H1 (cell line): ENCODE data around the gene TNFRSF18. TPM values are rescaled to one million over a fixed set of nuclear protein-coding genes. Genes with fewer than 3 reads are reported as not detected.

Source experiments
- CTCF ChIA-PET: fragments of 300-600 bp; sonication (Branson Sonifier 250); formaldehyde crosslinking; loops from one replicate; lab custom pipeline; 2021; ENCODE audit not compliant: partially characterized antibody; lab: Charles Lee
- POLR2A ChIA-PET: fragments of 300-600 bp; sonication (Branson Sonifier 250); formaldehyde crosslinking; loops from one replicate; lab custom pipeline; 2021; ENCODE audit warnings: inconsistent platforms; ENCODE audit not compliant: partially characterized antibody; lab: Charles Lee
- DNase-seq, 2 experiments: peaks; one replicate each; pipeline versions ENCODE4 v3.0.0 to v3.0.0-alpha.2; 2010 to 2022; ENCODE audit warnings: low spot score in 2 of 2, low read depth in 1 of 2, mixed read lengths in 1 of 2
- FAIRE-seq: peaks from 2 replicates; lab custom pipeline; 2011; peaks lifted over from hg19 to GRCh38; lab: Jason Lieb, UNC
- H2AFZ ChIP-seq: 2 replicates; pipeline ENCODE4 v1.8.1; 2012; ENCODE audit warnings: low read length, inconsistent platforms
- H2AK5ac ChIP-seq: 2 replicates; pipeline ENCODE4 v1.6.1; 2013; ENCODE audit warnings: low read depth, low read length
- H2BK120ac ChIP-seq: replicated peaks from 2 replicates; pipeline ENCODE3; 2013; ENCODE audit warnings: low read depth, low read length, inconsistent platforms
- H2BK12ac ChIP-seq: 2 replicates; pipeline ENCODE4 v1.6.1; 2013; ENCODE audit warnings: low read depth, low read length
- H2BK15ac ChIP-seq: 2 replicates; pipeline ENCODE4 v1.6.1; 2013; ENCODE audit warnings: low read length
- H2BK20ac ChIP-seq: 2 replicates; pipeline ENCODE4 v1.6.1; 2013; ENCODE audit warnings: low read length
- H2BK5ac ChIP-seq: 2 replicates; pipeline ENCODE4 v1.6.1; 2013; ENCODE audit warnings: low read depth, low read length
- H3K14ac ChIP-seq: 2 replicates; pipeline ENCODE4 v1.6.1; 2013; ENCODE audit warnings: inconsistent platforms; ENCODE audit not compliant: insufficient read length
- H3K18ac ChIP-seq: 2 replicates; pipeline ENCODE4 v1.6.1; 2013; ENCODE audit warnings: low read length; ENCODE audit errors: extremely low read depth
- H3K23ac ChIP-seq: 2 replicates; pipeline ENCODE4 v1.6.1; 2013; ENCODE audit warnings: inconsistent platforms; ENCODE audit not compliant: insufficient read length
- H3K23me2 ChIP-seq: 2 replicates; pipeline ENCODE4 v1.6.1; 2013; ENCODE audit warnings: low read depth, low read length
- H3K27ac ChIP-seq: 2 replicates; pipeline ENCODE4 v1.6.1; 2011; ENCODE audit warnings: low read depth, low read length, inconsistent platforms
- H3K27me3 ChIP-seq, 4 experiments: replicated peaks in 1 of 4; 1 replicate in 1 of 4; 2 replicates in 3 of 4; pipeline versions ENCODE4 v1.6.1 to v1.8.1; 2011 to 2013; ENCODE audit warnings: low read length in 3 of 4, mild to moderate bottlenecking in 3 of 4, inconsistent platforms in 2 of 4, mixed read lengths in 2 of 4, moderate library complexity in 1 of 4; ENCODE audit not compliant: control insufficient read depth in 3 of 4, insufficient read depth in 3 of 4; ENCODE audit errors: extremely low read depth in 1 of 4
- H3K36me3 ChIP-seq, 4 experiments: 2 replicates each; pipeline versions ENCODE4 v1.6.1 to v1.8.1; 2011 to 2013; ENCODE audit warnings: mild to moderate bottlenecking in 4 of 4, low read length in 3 of 4, moderate library complexity in 2 of 4, control low read depth in 1 of 4, inconsistent platforms in 1 of 4; ENCODE audit not compliant: insufficient read depth in 4 of 4, control insufficient read depth in 2 of 4
- H3K4ac ChIP-seq: replicated peaks from 2 replicates; pipeline ENCODE3; 2013; ENCODE audit warnings: low read length, low read depth, mixed read lengths, inconsistent platforms; ENCODE audit not compliant: insufficient read length
- H3K4me1 ChIP-seq, 4 experiments: replicated peaks in 1 of 4; 1 replicate in 1 of 4; 2 replicates in 3 of 4; pipeline versions ENCODE4 v1.6.1 to v1.8.1; 2011 to 2013; ENCODE audit warnings: low read length in 3 of 4, inconsistent platforms in 2 of 4, mixed read lengths in 1 of 4; ENCODE audit not compliant: insufficient read depth in 4 of 4, control insufficient read depth in 3 of 4
- H3K4me2 ChIP-seq, 2 experiments: 2 replicates each; pipeline versions ENCODE4 v1.6.1 to v1.8.1; 2011 to 2013; ENCODE audit warnings: low read depth in 2 of 2, low read length in 2 of 2, control low read depth in 1 of 2, inconsistent platforms in 1 of 2, mild to moderate bottlenecking in 1 of 2; ENCODE audit not compliant: insufficient read depth in 1 of 2
- H3K4me3 ChIP-seq, 4 experiments: fragments of 200-600, 300-600 bp in 1 of 4; sonication (generic), shearing (Covaris generic), sonication (Bioruptor Twin) in 1 of 4; 2 replicates each; pipeline versions ENCODE4 v1.5.1 to v1.8.1; 2011 to 2016; ENCODE audit warnings: low read length in 4 of 4, low read depth in 3 of 4, control low read depth in 2 of 4, inconsistent platforms in 2 of 4, mild to moderate bottlenecking in 2 of 4, mixed read lengths in 1 of 4, moderate library complexity in 1 of 4; ENCODE audit not compliant: insufficient read depth in 2 of 4; ENCODE audit errors: extremely low read depth in 1 of 4
- H3K56ac ChIP-seq: replicated peaks from 2 replicates; pipeline ENCODE3; 2013; ENCODE audit warnings: low read depth, mild to moderate bottlenecking, mixed read lengths, low read length, inconsistent platforms; ENCODE audit not compliant: insufficient read length
- H3K79me1 ChIP-seq: 2 replicates; pipeline ENCODE4 v1.6.1; 2013; ENCODE audit warnings: low read depth, low read length, control low read depth
- H3K79me2 ChIP-seq, 2 experiments: 2 replicates each; pipeline versions ENCODE4 v1.6.1 to v1.8.1; 2012 to 2013; ENCODE audit warnings: low read length in 2 of 2, mild to moderate bottlenecking in 2 of 2, inconsistent platforms in 1 of 2; ENCODE audit not compliant: insufficient read depth in 2 of 2, control insufficient read depth in 1 of 2
- H3K9ac ChIP-seq, 4 experiments: replicated peaks in 1 of 4; 1 replicate in 1 of 4; 2 replicates in 3 of 4; pipeline versions ENCODE4 v1.6.1 to v1.8.1; 2011 to 2013; ENCODE audit warnings: low read depth in 3 of 4, low read length in 3 of 4, control low read depth in 2 of 4, mild to moderate bottlenecking in 2 of 4, moderate library complexity in 2 of 4, inconsistent platforms in 1 of 4; ENCODE audit errors: extremely low read depth in 1 of 4
- H3K9me3 ChIP-seq, 2 experiments: 2 replicates each; pipeline versions ENCODE4 v1.6.1 to v1.8.1; 2012 to 2013; ENCODE audit warnings: mild to moderate bottlenecking in 2 of 2, moderate library complexity in 2 of 2, control low read depth in 1 of 2, inconsistent platforms in 1 of 2, low read depth in 1 of 2, low read length in 1 of 2, mixed read lengths in 1 of 2; ENCODE audit not compliant: insufficient read depth in 2 of 2
- H4K20me1 ChIP-seq, 2 experiments: replicated peaks in 1 of 2; 2 replicates each; pipeline versions ENCODE3 to v1.8.1; 2011 to 2013; ENCODE audit warnings: inconsistent platforms in 2 of 2, low read length in 2 of 2, mild to moderate bottlenecking in 1 of 2; ENCODE audit not compliant: insufficient read depth in 2 of 2, control insufficient read depth in 1 of 2
- H4K5ac ChIP-seq: 2 replicates; pipeline ENCODE4 v1.6.1; 2013; ENCODE audit warnings: low read length, low read depth, mixed read lengths, inconsistent platforms; ENCODE audit not compliant: insufficient read length
- H4K8ac ChIP-seq: 2 replicates; pipeline ENCODE4 v1.8.0; 2013; ENCODE audit warnings: mild to moderate bottlenecking, moderate library complexity, low read length, inconsistent platforms; ENCODE audit not compliant: insufficient read depth; ENCODE audit errors: extremely low read depth
- H4K91ac ChIP-seq: replicated peaks from 2 replicates; pipeline ENCODE3; 2013; ENCODE audit warnings: low read length, mixed read lengths, inconsistent platforms; ENCODE audit not compliant: insufficient read length
- BRCA1 ChIP-seq: IDR thresholded peaks from 2 replicates; pipeline ENCODE4 v1.6.1; 2012; ENCODE audit warnings: low read depth, low read length, improper control_type of control experiment
- CTBP2 ChIP-seq: IDR thresholded peaks from 2 replicates; pipeline ENCODE4 v1.7.0; 2011; ENCODE audit warnings: borderline replicate concordance, mild to moderate bottlenecking, moderate library complexity, mixed read lengths, low read length; ENCODE audit not compliant: insufficient read depth, insufficient read length
- EGR1 ChIP-seq: IDR thresholded peaks from 2 replicates; pipeline ENCODE4 v1.6.1; 2011; ENCODE audit warnings: low read depth, low read length, borderline replicate concordance
- EP300 ChIP-seq, 2 experiments: IDR thresholded peaks; 1 replicate in 1 of 2; 2 replicates in 1 of 2; pipeline ENCODE4 v1.6.1; 2011 to 2012; ENCODE audit warnings: low read depth in 2 of 2, low read length in 2 of 2, mild to moderate bottlenecking in 2 of 2, borderline replicate concordance in 1 of 2, inconsistent platforms in 1 of 2, moderate library complexity in 1 of 2
- EZH2 ChIP-seq: fragments of 200-600 bp; sonication (generic); IDR thresholded peaks from 2 replicates; pipeline ENCODE4 v1.7.1; 2012; ENCODE audit warnings: low read depth, mild to moderate bottlenecking, moderate library complexity, low read length, inconsistent platforms; ENCODE audit not compliant: severe bottlenecking
- MAFK ChIP-seq: IDR thresholded peaks from 2 replicates; pipeline ENCODE4 v1.6.1; 2012; ENCODE audit warnings: low read depth, mild to moderate bottlenecking, improper control_type of control experiment, low read length
- PHF8 ChIP-seq: fragments of 200-600 bp; sonication (generic); conservative IDR thresholded peaks from 2 replicates; pipeline ENCODE4 v1.7.1; 2012; ENCODE audit warnings: low read depth, mild to moderate bottlenecking, inconsistent platforms, low read length, moderate library complexity
- SP2 ChIP-seq: IDR thresholded peaks from 2 replicates; pipeline ENCODE4 v1.6.1; 2012; ENCODE audit warnings: mild to moderate bottlenecking, low read length, inconsistent platforms
- TCF12 ChIP-seq: IDR thresholded peaks from 2 replicates; pipeline ENCODE4 v1.6.1; 2011; ENCODE audit warnings: low read depth, mild to moderate bottlenecking, low read length
- TEAD4 ChIP-seq: IDR thresholded peaks from 2 replicates; pipeline ENCODE4 v1.6.1; 2012; ENCODE audit warnings: low read depth, low read length, inconsistent platforms, mixed read lengths
- ZNF274 ChIP-seq: IDR thresholded peaks from 2 replicates; pipeline ENCODE4 v1.7.0; 2012; ENCODE audit warnings: low read length, borderline replicate concordance; ENCODE audit errors: extremely low read depth
- WGBS, 2 experiments: shearing (Covaris generic) in 1 of 2; methylation state at CpG; one replicate each; pipeline versions ENCODE4 v1.1.6 to v1.1.7; 2013 to 2015; ENCODE audit warnings: low lambda C conversion rate in 2 of 2, mixed read lengths in 2 of 2, inconsistent platforms in 1 of 2, low coverage in 1 of 2, missing lambda C conversion rate in 1 of 2; ENCODE audit not compliant: insufficient replicate concordance in 2 of 2, insufficient coverage in 1 of 2, insufficient read length in 1 of 2; ENCODE audit errors: extremely low coverage in 1 of 2, missing lambda C conversion rate in 1 of 2; 5-methylcytosine and 5-hydroxymethylcytosine counted together
- polyA plus RNA-seq, 7 experiments: library from polyadenylated mRNA; depleted of rRNA in 3 of 7; stranded (reverse) in 5 of 7; unstranded in 2 of 7; fragments of >200 nt in 5 of 7; fragments of 200-250 nt in 2 of 7; gene quantifications; 1 replicate in 5 of 7; 2 replicates in 1 of 7; 4 replicates in 1 of 7; pipeline versions ENCODE4 v1.2.1 to v1.2.3, GENCODE V29; 2011 to 2013; ENCODE audit warnings: missing spikeins in 2 of 7, mixed read lengths in 2 of 7
- total RNA-seq: library from RNA; stranded (reverse); fragmentation: NEBNext Ultra II Directional; extraction: Animal tissue kit (Norgen Biotek cat#: 25700); gene quantifications from 2 replicates; pipeline ENCODE4 v1.2.1, GENCODE V29; 2021

The TNFRSF18 gene
- total and polyA plus RNA-seq, 2 of the 8 experiments (the other 6 are each of a cell fraction or from before 2014, with no cell fraction given): 1.5 to 2.5 TPM

- Histone ChIP-seq H4K91ac (no peak overlapping the region), H3K4me3 (no peak overlapping the region), H3K27ac (no peak overlapping the region), H3K56ac (no peak overlapping the region), H3K4me2 (no peak overlapping the region), H2BK120ac (no peak overlapping the region), H2AFZ (no peak overlapping the region), H3K9ac (no peak overlapping the region), H3K14ac (no peak overlapping the region), H4K20me1 (peaks cover 5 to 31% of the 10 kb centered on the region in 2 experiments), H3K9me3 (no peaks in the 10 kb centered on the region), H3K79me1 (peaks cover 34% of the 10 kb centered on the region), H3K4me1 (no peaks in the 10 kb centered on the region; a peak in 1 of 7 replicates), H2BK12ac (no peak overlapping the region; the same call in 1 of the 2 replicates), H4K8ac (no peak overlapping the region), H2AK5ac (no peak overlapping the region), H3K79me2 (peaks cover 6 to 33% of the 10 kb centered on the region in 2 experiments; a peak in 3 of 4 replicates), H3K4ac (no peak overlapping the region), H4K5ac (no peak overlapping the region), H3K36me3 (peaks cover 4 to 32% (median 17%) of the 10 kb centered on the region in 4 experiments; a peak in 7 of 8 replicates), H2BK20ac (no peak overlapping the region), H2BK5ac (0 out of 2 replicates have a peak overlapping the region, but pooled peaks have one; percentile 18), H3K18ac (no peak overlapping the region), H3K23me2 (peaks cover 3% of the 10 kb centered on the region; the same call in 1 of the 2 replicates), H3K23ac (no peak overlapping the region), H3K27me3 (no peaks in the 10 kb centered on the region), H2BK15ac (no peak overlapping the region)
- no peak for DNase-seq
- WGBS, 2 experiments: 94% methylated on average over 18 of the region's 18 CpGs; no CpG with 5 or more reads in 1 of the 2 experiments
- FAIRE-seq: no peak
- ChIA-PET POLR2A (interaction anchor here (1.0 to 3.1 kb wide), 2 partner anchors 10 to 52 kb away, joined by 3 to 15 read pairs; partner anchors contain the start of gene TTLL10), CTCF (interaction anchor here (0.8 to 6.2 kb wide), 3 partner anchors 12 to 107 kb away, joined by 3 to 28 read pairs (median 4); no protein-coding TSS in a partner anchor)
- TF ChIP-seq BRCA1 (no peak), PHF8 (no peak), EGR1 (no peak), CTBP2 (no peak), MAFK (no peak), EP300 (IDR thresholded peaks at IDR 0.05; ENCODE audit: borderline replicate concordance in 1 of 2, low read depth in 2 of 2, low read length in 2 of 2) (no peak), SP2 (no peak), EZH2 (no peak), ZNF274 (no peak), TCF12 (no peak), TEAD4 (no peak)
- TF ChIP-seq, all 59 proteins: peak for 0
These were observed 19.5 kb upstream of the TNFRSF18 start for GRCh38 chr1:1225913-1226312.
